GM12873 (cell line): ENCODE data around the gene SNRNP70.

Source experiments
- TF ChIP-seq, protein P1 (sequence below): IDR thresholded peaks from 2 replicates; pipeline ENCODE4 v1.5.1; 2012; ENCODE audit warnings: low read depth, mild to moderate bottlenecking, moderate library complexity, low read length, control low read depth; ENCODE audit not compliant: insufficient read depth; ENCODE audit errors: missing control alignments

The SNRNP70 gene

DNA sequence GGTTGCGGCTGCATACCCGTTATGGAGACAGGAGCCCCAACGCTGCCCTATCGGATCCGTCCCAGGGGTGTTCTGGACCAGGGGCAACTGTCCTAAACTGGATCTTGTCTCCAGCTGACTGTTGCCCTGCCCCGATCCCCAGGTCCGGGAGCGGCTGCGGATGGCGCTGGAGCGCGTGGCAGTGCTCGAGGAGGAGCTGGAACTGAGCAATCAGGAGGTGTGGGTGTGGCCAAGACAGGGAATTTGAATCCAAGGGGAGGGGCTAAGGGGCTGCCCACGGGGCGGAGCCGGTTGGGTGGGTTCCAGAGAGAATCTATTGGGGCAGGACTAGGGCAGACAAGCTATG, 44.0 kb downstream of the SNRNP70 start:
- TF ChIP-seq, protein P1, sequence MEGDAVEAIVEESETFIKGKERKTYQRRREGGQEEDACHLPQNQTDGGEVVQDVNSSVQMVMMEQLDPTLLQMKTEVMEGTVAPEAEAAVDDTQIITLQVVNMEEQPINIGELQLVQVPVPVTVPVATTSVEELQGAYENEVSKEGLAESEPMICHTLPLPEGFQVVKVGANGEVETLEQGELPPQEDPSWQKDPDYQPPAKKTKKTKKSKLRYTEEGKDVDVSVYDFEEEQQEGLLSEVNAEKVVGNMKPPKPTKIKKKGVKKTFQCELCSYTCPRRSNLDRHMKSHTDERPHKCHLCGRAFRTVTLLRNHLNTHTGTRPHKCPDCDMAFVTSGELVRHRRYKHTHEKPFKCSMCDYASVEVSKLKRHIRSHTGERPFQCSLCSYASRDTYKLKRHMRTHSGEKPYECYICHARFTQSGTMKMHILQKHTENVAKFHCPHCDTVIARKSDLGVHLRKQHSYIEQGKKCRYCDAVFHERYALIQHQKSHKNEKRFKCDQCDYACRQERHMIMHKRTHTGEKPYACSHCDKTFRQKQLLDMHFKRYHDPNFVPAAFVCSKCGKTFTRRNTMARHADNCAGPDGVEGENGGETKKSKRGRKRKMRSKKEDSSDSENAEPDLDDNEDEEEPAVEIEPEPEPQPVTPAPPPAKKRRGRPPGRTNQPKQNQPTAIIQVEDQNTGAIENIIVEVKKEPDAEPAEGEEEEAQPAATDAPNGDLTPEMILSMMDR, result no peak

GRCh38 chr19:49130325-49130724, 45.1 kb downstream of the SNRNP70 start:
- TF ChIP-seq, protein P1, result no peak

GRCh38 chr19:49132974-49133609, 47.8 kb downstream of the SNRNP70 start:
- TF ChIP-seq, protein P1, result no peak

GRCh38 chr19:49133621-49134454, 48.6 kb downstream of the SNRNP70 start:
- TF ChIP-seq, protein P1, result no peak

DNA sequence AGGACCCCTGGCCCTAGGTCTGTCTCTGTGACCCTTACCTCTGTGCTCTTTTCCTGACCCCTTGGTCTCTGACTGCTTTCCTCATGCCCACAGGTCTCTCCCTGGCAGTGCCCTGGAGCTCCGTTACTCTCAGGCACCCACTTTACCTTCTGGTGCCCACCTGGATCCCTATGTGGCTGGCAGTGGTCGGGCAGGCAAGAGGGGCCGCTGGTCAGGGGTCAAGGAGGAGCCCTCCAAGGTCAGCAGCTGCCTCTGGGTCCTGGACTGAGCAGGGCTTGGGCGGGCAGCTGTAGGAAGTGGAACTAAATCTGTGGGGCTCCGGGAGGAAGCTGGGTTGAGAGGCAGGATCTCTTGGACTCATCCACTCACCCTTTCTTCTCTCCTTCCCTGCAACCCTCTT, 50.4 kb downstream of the SNRNP70 start:
- TF ChIP-seq, protein P1, result no peak

- TF ChIP-seq, protein P1, result no peak
These were observed 51.5 kb downstream of the SNRNP70 start for GRCh38 chr19:49136771-49137171.

GRCh38 chr19:49140951-49141350, 55.7 kb downstream of the SNRNP70 start:
- TF ChIP-seq, protein P1, result no peak
